ENCODE measurements around the gene MTRR.

The MTRR gene

DNA sequence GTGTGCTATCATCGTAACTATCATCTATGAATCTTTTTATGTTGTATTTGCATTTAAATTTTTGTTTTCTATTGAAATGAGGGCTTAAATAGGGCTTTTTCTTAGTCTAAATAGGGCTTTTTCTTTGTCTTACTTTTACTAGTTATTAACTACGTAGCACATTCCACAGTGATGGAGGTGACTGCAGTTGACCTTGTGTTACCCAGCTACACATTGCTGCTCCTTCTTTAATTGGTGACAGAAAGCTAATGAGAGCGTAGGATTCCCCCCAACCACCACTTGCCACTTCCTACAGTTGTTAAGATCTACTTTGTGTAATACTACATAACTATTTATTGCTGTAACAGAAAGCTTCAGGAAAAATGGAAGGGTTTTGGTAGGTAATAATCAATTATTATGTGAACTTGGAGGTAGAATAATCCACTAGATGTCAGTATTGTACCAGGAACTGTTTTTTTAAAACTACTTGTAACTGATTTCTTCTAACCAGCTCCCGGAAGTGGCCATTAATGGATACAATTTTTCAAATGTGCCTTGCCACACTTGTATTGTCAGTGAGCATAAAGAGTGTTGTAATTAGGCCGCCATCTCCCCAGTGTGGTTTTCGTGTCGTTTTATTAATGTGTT lies 18.0 kb downstream of the MTRR start:
- TF ChIP-seq CTCF (IDR thresholded peaks at IDR 0.05; ENCODE audit: control insufficient read depth, extremely low read depth, insufficient read depth) = peak; percentile 47
- no peak for DNase-seq (ENCODE audit: low read depth)
- H3K4me3 ChIP-seq (ENCODE audit: low read depth, low read length) = no peak overlapping the region

- no peak overlapping the region for H3K4me3 ChIP-seq (ENCODE audit: low read depth, low read length)
- TF ChIP-seq CTCF (IDR thresholded peaks at IDR 0.05; ENCODE audit: control insufficient read depth, extremely low read depth, insufficient read depth) = no peak
- no peak for DNase-seq (ENCODE audit: low read depth)
These were observed 20.0 kb downstream of the MTRR start for GRCh38 chr5:7888901-7889300.

DNA sequence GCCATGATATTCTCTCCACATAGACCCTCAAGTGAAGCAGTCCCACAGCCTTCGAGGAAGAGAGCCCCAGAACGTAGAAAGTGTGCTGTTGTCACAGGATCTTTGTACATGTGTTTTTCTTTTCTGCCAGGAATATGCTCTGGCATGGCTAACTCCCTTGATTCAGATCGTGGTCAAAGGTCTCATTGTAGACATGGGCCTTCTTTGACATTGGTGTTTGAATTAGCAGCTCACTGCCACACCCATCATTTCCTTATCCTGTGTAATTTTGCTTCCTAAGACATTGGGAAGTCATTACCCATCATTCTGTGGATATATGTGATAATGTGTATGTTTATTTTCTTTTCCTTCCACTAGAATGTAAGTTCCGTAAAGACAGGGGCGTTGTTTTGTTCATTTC lies 25.5 kb downstream of the MTRR start:
- no peak overlapping the region for H3K4me3 ChIP-seq (ENCODE audit: low read depth, low read length)
- no peak for DNase-seq (ENCODE audit: low read depth)
- no peak for TF ChIP-seq CTCF (IDR thresholded peaks at IDR 0.05; ENCODE audit: control insufficient read depth, extremely low read depth, insufficient read depth)

GRCh38 chr5:7894860-7895259 lies 25.9 kb downstream of the MTRR start:
- TF ChIP-seq CTCF (IDR thresholded peaks at IDR 0.05; ENCODE audit: control insufficient read depth, extremely low read depth, insufficient read depth) = no peak
- H3K4me3 ChIP-seq (ENCODE audit: low read depth, low read length) = no peak overlapping the region
- DNase-seq (ENCODE audit: low read depth) = no peak

- DNase-seq (ENCODE audit: low read depth) = no peak
These were observed 28.2 kb downstream of the MTRR start for GRCh38 chr5:7897014-7897600.

DNA sequence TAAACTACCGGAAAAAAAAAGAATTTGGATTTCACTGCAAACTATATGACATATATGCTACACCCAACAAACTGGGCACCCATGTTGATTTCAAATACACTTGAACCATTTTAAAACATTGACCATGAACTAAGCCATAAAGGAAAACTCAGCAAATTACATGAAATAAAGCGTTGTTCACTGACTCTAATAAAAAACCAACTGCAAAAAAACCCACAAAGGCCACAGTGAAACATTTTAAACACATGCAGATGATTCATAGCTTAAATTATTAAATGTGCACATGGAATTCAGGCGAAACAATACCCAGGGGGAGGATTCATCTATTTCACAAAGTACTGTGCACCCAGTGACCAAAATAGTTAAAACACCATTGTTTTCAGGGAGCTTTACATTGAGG lies 33.3 kb downstream of the MTRR start:
- no peak for DNase-seq (ENCODE audit: low read depth)
- no peak for TF ChIP-seq CTCF (IDR thresholded peaks at IDR 0.05; ENCODE audit: control insufficient read depth, extremely low read depth, insufficient read depth)
- no peak overlapping the region for H3K4me3 ChIP-seq (ENCODE audit: low read depth, low read length)

More at GRCh38 chr5:7897014-7897600, 28.2 kb downstream of the MTRR start:
- TF ChIP-seq CTCF (IDR thresholded peaks at IDR 0.05; ENCODE audit: control insufficient read depth, extremely low read depth, insufficient read depth) = peak; percentile 74
- no peak overlapping the region for H3K4me3 ChIP-seq (ENCODE audit: low read depth, low read length)
